ENCODE measurements around the gene KIAA2012. TPM values are rescaled to one million over a fixed set of nuclear protein-coding genes. Genes with fewer than 3 reads are reported as not detected.
"Not testable (repeated sequence)": the region's sequence is repeated elsewhere in the genome, so short reads cannot be mapped to it uniquely, and the experiment has no call there.

Gene KIAA2012
- total RNA-seq, 1 donor from 2014 or later = 1.3 TPM

GRCh38 chr2:202129841-202130240 lies 56.8 kb downstream of the KIAA2012 start:
- TF ChIP-seq, protein P1, sequence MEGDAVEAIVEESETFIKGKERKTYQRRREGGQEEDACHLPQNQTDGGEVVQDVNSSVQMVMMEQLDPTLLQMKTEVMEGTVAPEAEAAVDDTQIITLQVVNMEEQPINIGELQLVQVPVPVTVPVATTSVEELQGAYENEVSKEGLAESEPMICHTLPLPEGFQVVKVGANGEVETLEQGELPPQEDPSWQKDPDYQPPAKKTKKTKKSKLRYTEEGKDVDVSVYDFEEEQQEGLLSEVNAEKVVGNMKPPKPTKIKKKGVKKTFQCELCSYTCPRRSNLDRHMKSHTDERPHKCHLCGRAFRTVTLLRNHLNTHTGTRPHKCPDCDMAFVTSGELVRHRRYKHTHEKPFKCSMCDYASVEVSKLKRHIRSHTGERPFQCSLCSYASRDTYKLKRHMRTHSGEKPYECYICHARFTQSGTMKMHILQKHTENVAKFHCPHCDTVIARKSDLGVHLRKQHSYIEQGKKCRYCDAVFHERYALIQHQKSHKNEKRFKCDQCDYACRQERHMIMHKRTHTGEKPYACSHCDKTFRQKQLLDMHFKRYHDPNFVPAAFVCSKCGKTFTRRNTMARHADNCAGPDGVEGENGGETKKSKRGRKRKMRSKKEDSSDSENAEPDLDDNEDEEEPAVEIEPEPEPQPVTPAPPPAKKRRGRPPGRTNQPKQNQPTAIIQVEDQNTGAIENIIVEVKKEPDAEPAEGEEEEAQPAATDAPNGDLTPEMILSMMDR (conservative IDR thresholded peaks at IDR 0.05) = no peak
- no peak overlapping the region for H3K4me3 Mint-ChIP-seq

GRCh38 chr2:202133200-202133908 lies 60.3 kb downstream of the KIAA2012 start:
- Mint-ChIP-seq H3K27ac (no peak overlapping the region), H3K4me3 (no peak overlapping the region)

More at GRCh38 chr2:202129841-202130240, 56.8 kb downstream of the KIAA2012 start:
- no peaks in the 10 kb centered on the region for H3K36me3 Mint-ChIP-seq
- no peak overlapping the region for H3K27ac Mint-ChIP-seq
- no peaks in the 10 kb centered on the region for H3K27me3 Mint-ChIP-seq
- H3K9me3 Mint-ChIP-seq = no peaks in the 10 kb centered on the region
- peaks cover 23% of the 10 kb centered on the region for H3K4me1 Mint-ChIP-seq (ENCODE audit: unreplicated experiment)
- no peak for DNase-seq (ENCODE audit: extremely low spot score, unreplicated experiment)

DNA sequence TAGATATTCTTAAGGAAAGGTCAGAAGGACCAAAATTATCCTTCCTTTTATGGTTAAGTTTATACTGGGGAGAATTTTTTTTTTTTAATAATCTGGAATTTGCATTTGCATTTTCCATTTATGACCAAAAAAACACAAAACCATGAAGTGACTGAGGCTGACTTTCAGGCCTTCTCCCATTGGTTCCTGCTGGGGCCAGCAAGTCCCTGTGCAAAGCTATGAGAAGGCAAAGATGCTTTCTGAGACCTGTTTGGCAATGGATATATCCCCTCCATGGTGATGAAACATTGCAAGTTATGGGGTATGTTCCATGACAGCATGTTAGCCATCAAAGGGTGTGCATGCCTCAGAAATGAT lies 60.8 kb downstream of the KIAA2012 start:
- no peak for DNase-seq (ENCODE audit: extremely low spot score, unreplicated experiment)
- H3K4me3 Mint-ChIP-seq = no peak overlapping the region

More at GRCh38 chr2:202133200-202133908, 60.3 kb downstream of the KIAA2012 start:
- Mint-ChIP-seq H3K36me3 (no peaks in the 10 kb centered on the region), H3K9me3 (no peaks in the 10 kb centered on the region), H3K27me3 (no peaks in the 10 kb centered on the region), H3K4me1 (ENCODE audit: unreplicated experiment) (peaks cover 19% of the 10 kb centered on the region)
- TF ChIP-seq, protein P1 (conservative IDR thresholded peaks at IDR 0.05) = no peak
- DNase-seq (ENCODE audit: extremely low spot score, unreplicated experiment) = no peak

DNA sequence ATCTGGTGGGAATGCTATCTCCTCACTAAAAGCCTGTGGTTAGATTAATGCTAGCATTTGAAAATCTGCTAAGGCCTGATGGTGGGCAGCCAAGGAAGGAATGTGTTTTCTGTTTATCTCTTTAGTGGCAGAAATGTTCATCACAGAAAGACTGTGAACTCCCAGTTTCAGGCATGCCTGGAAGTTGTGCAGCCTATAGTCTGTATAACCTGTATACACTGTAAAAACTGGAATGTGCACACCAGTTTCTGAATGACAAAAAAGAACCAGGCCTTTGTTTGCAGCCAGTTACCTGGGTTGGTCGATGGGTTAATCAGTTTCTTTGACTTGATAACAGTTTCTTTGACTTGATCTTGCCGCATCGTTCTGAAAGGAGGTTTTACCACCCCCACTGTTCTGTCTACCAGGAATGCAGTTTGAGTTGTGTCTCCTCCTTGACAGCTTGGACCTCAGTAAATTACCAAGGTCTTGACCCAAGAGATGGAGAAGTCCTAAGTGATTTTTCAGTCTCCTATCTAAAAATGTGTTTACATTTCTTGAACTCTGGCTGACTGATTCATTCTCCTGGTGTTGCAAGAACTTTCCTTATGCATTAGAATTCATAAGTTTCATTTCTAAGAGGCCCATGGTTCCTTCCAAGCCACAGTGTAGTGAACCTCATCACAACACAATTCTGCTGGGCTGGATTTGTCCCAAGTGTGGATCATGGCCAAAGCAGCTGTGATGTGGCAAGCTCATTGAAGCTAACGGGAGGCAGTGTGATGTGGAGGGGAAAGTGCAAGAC lies 62.2 kb downstream of the KIAA2012 start:
- H3K27me3 Mint-ChIP-seq = no peaks in the 10 kb centered on the region
- H3K4me1 Mint-ChIP-seq (ENCODE audit: unreplicated experiment) = peaks cover 18% of the 10 kb centered on the region
- TF ChIP-seq, protein P1 (conservative IDR thresholded peaks at IDR 0.05) = no peak
- no peak for DNase-seq (ENCODE audit: extremely low spot score, unreplicated experiment)
- no peaks in the 10 kb centered on the region for H3K36me3 Mint-ChIP-seq
- H3K9me3 Mint-ChIP-seq = no peaks in the 10 kb centered on the region
- H3K27ac Mint-ChIP-seq = peak overlapping the region; percentile 61
- no peak overlapping the region for H3K4me3 Mint-ChIP-seq

More for the DNA sequence above, 60.8 kb downstream of the KIAA2012 start:
- TF ChIP-seq, protein P1 (conservative IDR thresholded peaks at IDR 0.05) = no peak
- Mint-ChIP-seq H3K27ac (no peak overlapping the region), H3K36me3 (no peaks in the 10 kb centered on the region), H3K9me3 (no peaks in the 10 kb centered on the region), H3K27me3 (no peaks in the 10 kb centered on the region), H3K4me1 (ENCODE audit: unreplicated experiment) (peaks cover 17% of the 10 kb centered on the region)

DNA sequence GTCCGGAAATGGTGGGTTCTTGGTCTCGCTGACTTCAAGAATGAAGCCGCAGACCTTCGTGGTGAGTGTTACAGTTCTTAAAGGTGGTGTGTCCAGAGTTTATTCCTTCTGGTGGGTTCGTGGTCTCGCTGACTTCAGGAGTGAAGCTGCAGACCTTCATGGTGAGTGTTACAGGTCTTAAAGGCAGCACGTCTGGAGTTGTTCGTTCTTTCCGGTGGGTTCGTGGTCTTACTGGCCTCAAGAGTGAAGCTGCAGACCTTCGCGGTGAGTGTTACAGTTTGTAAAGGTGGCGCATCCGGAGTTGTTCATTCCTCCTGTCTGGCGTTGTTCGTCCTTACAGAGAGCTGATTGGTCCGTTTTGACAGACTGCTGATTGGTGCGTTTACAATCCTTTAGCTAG lies 63.0 kb downstream of the KIAA2012 start:
- not testable (repeated sequence) for H3K4me3 Mint-ChIP-seq; H3K36me3 Mint-ChIP-seq; H3K9me3 Mint-ChIP-seq; DNase-seq (ENCODE audit: extremely low spot score, unreplicated experiment); H3K27ac Mint-ChIP-seq; H3K27me3 Mint-ChIP-seq
- peaks cover 25% of the 10 kb centered on the region for H3K4me1 Mint-ChIP-seq (ENCODE audit: unreplicated experiment)

GRCh38 chr2:202136526-202136925 lies 63.5 kb downstream of the KIAA2012 start:
- DNase-seq (ENCODE audit: extremely low spot score, unreplicated experiment) = no peak
- H3K4me1 Mint-ChIP-seq (ENCODE audit: unreplicated experiment) = peaks cover 30% of the 10 kb centered on the region

More at GRCh38 chr2:202136526-202136925, 63.5 kb downstream of the KIAA2012 start:
- no peaks in the 10 kb centered on the region for H3K27me3 Mint-ChIP-seq
- H3K9me3 Mint-ChIP-seq = no peaks in the 10 kb centered on the region
- no peak overlapping the region for H3K4me3 Mint-ChIP-seq
- TF ChIP-seq, protein P1 (conservative IDR thresholded peaks at IDR 0.05) = no peak
- H3K36me3 Mint-ChIP-seq = no peaks in the 10 kb centered on the region
- H3K27ac Mint-ChIP-seq = no peak overlapping the region
